ENCODE data around the gene UROC1. TPM values are rescaled to one million over a fixed set of nuclear protein-coding genes. Genes with fewer than 3 reads are reported as not detected.

Gene UROC1
- polyA plus RNA-seq, 1 of the 3 experiments (the other 2 are of a cell fraction) = not detected

DNA sequence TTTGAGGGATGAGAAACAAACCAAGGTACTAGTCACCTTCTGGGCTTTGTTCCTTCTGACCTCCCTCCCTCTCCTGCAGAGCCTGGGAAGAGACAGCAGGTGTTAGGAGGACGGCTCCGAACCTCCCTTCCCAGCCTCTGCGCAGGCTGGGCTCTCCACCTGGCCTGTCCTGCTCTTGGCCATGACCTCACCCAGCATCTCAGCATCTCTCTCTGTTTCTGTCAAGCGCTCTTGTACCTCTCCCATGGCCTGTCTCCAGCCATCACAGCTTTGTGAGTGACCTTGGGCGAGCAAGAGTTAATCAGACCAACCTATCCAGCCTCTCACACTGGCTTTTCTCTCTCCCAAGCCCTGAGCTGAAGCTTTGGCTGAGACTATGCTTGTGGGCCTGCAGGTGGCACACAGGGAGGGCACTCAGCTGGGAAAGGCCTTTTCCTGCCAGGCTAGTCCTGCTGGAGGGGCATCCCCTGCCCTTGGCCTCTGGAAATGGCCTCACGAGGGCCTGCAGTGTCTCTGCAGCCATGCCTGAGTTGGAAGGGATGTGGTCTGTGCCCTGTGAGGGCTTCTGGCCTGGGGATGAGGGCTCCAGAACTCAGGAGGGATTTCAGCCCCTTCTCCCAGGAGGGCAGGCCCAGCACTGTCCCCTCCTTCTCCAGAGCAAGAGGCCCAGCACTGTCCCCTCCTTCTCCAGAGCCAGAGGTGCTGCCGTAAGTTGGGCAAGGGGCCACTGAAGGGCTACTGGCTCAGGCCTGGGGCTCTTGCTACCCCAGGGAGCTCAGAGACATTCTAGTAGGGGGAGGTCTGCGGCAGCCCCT, 8.5 kb upstream of the UROC1 start:
- Histone ChIP-seq H3K4me1 (ENCODE audit: control insufficient read depth in 1 of 2, insufficient read depth in 2 of 2, low read depth in 1 of 2, low read length in 1 of 2) (peaks cover 0 to 45% of the 10 kb centered on the region in 2 experiments; a peak in 1 of 4 replicates), H2AFZ (ENCODE audit: low read depth) (no peak overlapping the region), H3K4me2 (no peak overlapping the region), H4K20me1 (ENCODE audit: insufficient read depth) (no peaks in the 10 kb centered on the region), H3F3A (replicated peaks; ENCODE audit: insufficient read depth) (no peaks in the 10 kb centered on the region), H3K9me3 (no peaks in the 10 kb centered on the region), H3K27ac (ENCODE audit: low read depth in 2 of 2, low read length in 1 of 2) (no peak overlapping the region), H3K27me3 (ENCODE audit: insufficient read depth) (no peaks in the 10 kb centered on the region; the same call in 1 of the 2 replicates), H3K79me2 (ENCODE audit: insufficient read depth) (no peaks in the 10 kb centered on the region), H3K9ac (no peak overlapping the region), H3K36me3 (replicated peaks in 1 of 2; ENCODE audit: control insufficient read depth in 1 of 2, insufficient read depth in 2 of 2, low read length in 1 of 2) (no peaks in the 10 kb centered on the region), H3K9me2 (no peaks in the 10 kb centered on the region), H3K4me3 (ENCODE audit: low read depth in 2 of 2, low read length in 1 of 2) (no peak overlapping the region)
- ChIA-PET CTCF (interaction anchor here (1.1 to 1.3 kb wide), 3 partner anchors 12 to 89 kb away, joined by 3 to 4 read pairs (median 3); no protein-coding TSS in a partner anchor), POLR2A (interaction anchor here (0.5 kb wide), 1 partner anchor 1608 kb away, joined by 4 read pairs; no protein-coding TSS in a partner anchor)
- 80% methylated on average over 6 of the region's 8 CpGs for WGBS (ENCODE audit: low lambda C conversion rate)
- TF ChIP-seq GATA2 (CRISPR knock-in tag; IDR thresholded peaks at IDR 0.05) = no peak
- TF ChIP-seq RAD21 (IDR thresholded peaks at IDR 0.05; ENCODE audit: low read length) = no peak
- TF ChIP-seq YY1 (IDR thresholded peaks at IDR 0.05; ENCODE audit: low read depth) = no peak
- no peak for TF ChIP-seq MXI1 (IDR thresholded peaks at IDR 0.05; ENCODE audit: low read depth, low read length)
- TF ChIP-seq TEAD4 (IDR thresholded peaks at IDR 0.05; ENCODE audit: borderline replicate concordance, insufficient read depth) = no peak
- no peak for TF ChIP-seq EP300 (IDR thresholded peaks at IDR 0.05; ENCODE audit: borderline replicate concordance in 1 of 2, low read depth in 1 of 2, low read length in 1 of 2)
- TF ChIP-seq USF2 (IDR thresholded peaks at IDR 0.05; ENCODE audit: borderline replicate concordance, low read depth, low read length) = no peak
- no peak for TF ChIP-seq ELF1 (IDR thresholded peaks at IDR 0.05)
- no peak for TF ChIP-seq RXRA (IDR thresholded peaks at IDR 0.05; ENCODE audit: borderline replicate concordance, low read depth)
- TF ChIP-seq MEF2A (IDR thresholded peaks at IDR 0.05; ENCODE audit: borderline replicate concordance, low read depth) = no peak
- no peak for TF ChIP-seq NFIC (IDR thresholded peaks at IDR 0.05; ENCODE audit: borderline replicate concordance)
- no peak for DNase-seq

- DNase-seq = no peak
- Histone ChIP-seq H3F3A (replicated peaks; ENCODE audit: insufficient read depth) (no peaks in the 10 kb centered on the region), H3K27ac (ENCODE audit: low read depth in 2 of 2, low read length in 1 of 2) (no peak overlapping the region), H3K9me3 (no peaks in the 10 kb centered on the region), H3K9me2 (no peaks in the 10 kb centered on the region), H3K9ac (no peak overlapping the region), H3K4me1 (ENCODE audit: control insufficient read depth in 1 of 2, insufficient read depth in 2 of 2, low read depth in 1 of 2, low read length in 1 of 2) (peaks cover 0 to 39% of the 10 kb centered on the region in 2 experiments; a peak in 1 of 4 replicates), H3K4me2 (no peak overlapping the region), H4K20me1 (ENCODE audit: insufficient read depth) (no peaks in the 10 kb centered on the region), H2AFZ (ENCODE audit: low read depth) (no peak overlapping the region), H3K79me2 (ENCODE audit: insufficient read depth) (no peaks in the 10 kb centered on the region), H3K36me3 (replicated peaks in 1 of 2; ENCODE audit: control insufficient read depth in 1 of 2, insufficient read depth in 2 of 2, low read length in 1 of 2) (no peaks in the 10 kb centered on the region), H3K4me3 (ENCODE audit: low read depth in 2 of 2, low read length in 1 of 2) (no peak overlapping the region), H3K27me3 (ENCODE audit: insufficient read depth) (no peaks in the 10 kb centered on the region; the same call in 1 of the 2 replicates)
- WGBS (ENCODE audit: low lambda C conversion rate) = 92% methylated on average over 8 of the region's 12 CpGs
- POLR2A ChIA-PET = interaction anchor here (0.5 kb wide), 1 partner anchor 1609 kb away, joined by 4 read pairs; no protein-coding TSS in a partner anchor
- TF ChIP-seq PBX3 (IDR thresholded peaks at IDR 0.05) (no peak), SMC3 (IDR thresholded peaks at IDR 0.05; ENCODE audit: low read depth, low read length) (no peak), TEAD4 (IDR thresholded peaks at IDR 0.05; ENCODE audit: borderline replicate concordance, insufficient read depth) (no peak), MEF2A (IDR thresholded peaks at IDR 0.05; ENCODE audit: borderline replicate concordance, low read depth) (no peak), YY1 (IDR thresholded peaks at IDR 0.05; ENCODE audit: low read depth) (no peak), EZH2phosphoT487 (IDR thresholded peaks at IDR 0.05; ENCODE audit: borderline replicate concordance, low read depth) (no peak), USF2 (IDR thresholded peaks at IDR 0.05; ENCODE audit: borderline replicate concordance, low read depth, low read length) (no peak), POLR2AphosphoS5 (IDR thresholded peaks at IDR 0.05; ENCODE audit: low read depth, low read length) (no peak), ELF1 (IDR thresholded peaks at IDR 0.05) (no peak), EP300 (IDR thresholded peaks at IDR 0.05; ENCODE audit: borderline replicate concordance in 1 of 2, low read depth in 1 of 2, low read length in 1 of 2) (no peak), TCF12 (IDR thresholded peaks at IDR 0.05) (no peak), FOXM1 (IDR thresholded peaks at IDR 0.05; ENCODE audit: low read depth) (no peak), SIN3A (IDR thresholded peaks at IDR 0.05; ENCODE audit: borderline replicate concordance, low read depth, low read length) (no peak), NRF1 (IDR thresholded peaks at IDR 0.05; ENCODE audit: low read depth, low read length) (no peak)
- TF ChIP-seq, protein P1, sequence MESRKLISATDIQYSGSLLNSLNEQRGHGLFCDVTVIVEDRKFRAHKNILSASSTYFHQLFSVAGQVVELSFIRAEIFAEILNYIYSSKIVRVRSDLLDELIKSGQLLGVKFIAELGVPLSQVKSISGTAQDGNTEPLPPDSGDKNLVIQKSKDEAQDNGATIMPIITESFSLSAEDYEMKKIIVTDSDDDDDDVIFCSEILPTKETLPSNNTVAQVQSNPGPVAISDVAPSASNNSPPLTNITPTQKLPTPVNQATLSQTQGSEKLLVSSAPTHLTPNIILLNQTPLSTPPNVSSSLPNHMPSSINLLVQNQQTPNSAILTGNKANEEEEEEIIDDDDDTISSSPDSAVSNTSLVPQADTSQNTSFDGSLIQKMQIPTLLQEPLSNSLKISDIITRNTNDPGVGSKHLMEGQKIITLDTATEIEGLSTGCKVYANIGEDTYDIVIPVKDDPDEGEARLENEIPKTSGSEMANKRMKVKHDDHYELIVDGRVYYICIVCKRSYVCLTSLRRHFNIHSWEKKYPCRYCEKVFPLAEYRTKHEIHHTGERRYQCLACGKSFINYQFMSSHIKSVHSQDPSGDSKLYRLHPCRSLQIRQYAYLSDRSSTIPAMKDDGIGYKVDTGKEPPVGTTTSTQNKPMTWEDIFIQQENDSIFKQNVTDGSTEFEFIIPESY (IDR thresholded peaks at IDR 0.05; ENCODE audit: borderline replicate concordance, low read depth) = no peak
- CTCF ChIA-PET = interaction anchor here (0.8 to 4.2 kb wide), 5 partner anchors 14 to 1022 kb away, joined by 3 to 45 read pairs (median 3); no protein-coding TSS in a partner anchor
These were observed 7.7 kb upstream of the UROC1 start for GRCh38 chr3:126525091-126525852.
